ENCODE data around the gene TNFRSF11A. TPM values are rescaled to one million over a fixed set of nuclear protein-coding genes. Genes with fewer than 3 reads are reported as not detected.

Gene TNFRSF11A
- total and polyA plus RNA-seq, 2 donors (not counting 1 experiment from before 2014, with no cell fraction given), result 0.01 to 1.7 TPM

- Histone ChIP-seq H3K4me2 (replicated peaks; ENCODE audit: low read depth, low read length, poor library complexity, severe bottlenecking) (no peak overlapping the region), H3K4me3 (ENCODE audit: control extremely low read depth in 1 of 5, extremely low read depth in 1 of 5, insufficient read depth in 1 of 5, low read depth in 2 of 5, low read length in 4 of 5) (no peak overlapping the region), H3K9ac (ENCODE audit: low read length) (no peak overlapping the region), H3K79me2 (ENCODE audit: control insufficient read depth, insufficient read depth, low read length) (no peaks in the 10 kb centered on the region), H3K9me3 (ENCODE audit: control extremely low read depth in 1 of 3, control insufficient read depth in 2 of 3, insufficient read depth in 1 of 3, low read length in 2 of 3) (no peaks in the 10 kb centered on the region), H3K27me3 (replicated peaks in 1 of 4; ENCODE audit: control extremely low read depth in 1 of 4, control insufficient read depth in 3 of 4, insufficient read depth in 4 of 4, low read length in 3 of 4) (no peaks in the 10 kb centered on the region), H2AFZ (ENCODE audit: insufficient read depth, low read depth, low read length, poor library complexity, severe bottlenecking) (no peak overlapping the region), H4K20me1 (ENCODE audit: control insufficient read depth, insufficient read depth, low read length, poor library complexity, severe bottlenecking) (no peaks in the 10 kb centered on the region), H3K27ac (ENCODE audit: low read length in 2 of 2) (no peak overlapping the region), H3K36me3 (replicated peaks in 1 of 2; ENCODE audit: control extremely low read depth in 1 of 2, control insufficient read depth in 1 of 2, extremely low read depth in 1 of 2, insufficient read depth in 2 of 2, low read length in 1 of 2) (no peaks in the 10 kb centered on the region), H3K4me1 (ENCODE audit: control insufficient read depth in 2 of 2, insufficient read depth in 2 of 2, low read length in 2 of 2) (no peaks in the 10 kb centered on the region)
- 97% methylated on average over 14 of the region's 16 CpGs for WGBS (ENCODE audit: insufficient coverage)
- TF ChIP-seq EZH2 (IDR thresholded peaks at IDR 0.05; ENCODE audit: borderline replicate concordance, insufficient read depth, low read depth, low read length, poor library complexity, severe bottlenecking), result no peak
- TF ChIP-seq, protein P1, sequence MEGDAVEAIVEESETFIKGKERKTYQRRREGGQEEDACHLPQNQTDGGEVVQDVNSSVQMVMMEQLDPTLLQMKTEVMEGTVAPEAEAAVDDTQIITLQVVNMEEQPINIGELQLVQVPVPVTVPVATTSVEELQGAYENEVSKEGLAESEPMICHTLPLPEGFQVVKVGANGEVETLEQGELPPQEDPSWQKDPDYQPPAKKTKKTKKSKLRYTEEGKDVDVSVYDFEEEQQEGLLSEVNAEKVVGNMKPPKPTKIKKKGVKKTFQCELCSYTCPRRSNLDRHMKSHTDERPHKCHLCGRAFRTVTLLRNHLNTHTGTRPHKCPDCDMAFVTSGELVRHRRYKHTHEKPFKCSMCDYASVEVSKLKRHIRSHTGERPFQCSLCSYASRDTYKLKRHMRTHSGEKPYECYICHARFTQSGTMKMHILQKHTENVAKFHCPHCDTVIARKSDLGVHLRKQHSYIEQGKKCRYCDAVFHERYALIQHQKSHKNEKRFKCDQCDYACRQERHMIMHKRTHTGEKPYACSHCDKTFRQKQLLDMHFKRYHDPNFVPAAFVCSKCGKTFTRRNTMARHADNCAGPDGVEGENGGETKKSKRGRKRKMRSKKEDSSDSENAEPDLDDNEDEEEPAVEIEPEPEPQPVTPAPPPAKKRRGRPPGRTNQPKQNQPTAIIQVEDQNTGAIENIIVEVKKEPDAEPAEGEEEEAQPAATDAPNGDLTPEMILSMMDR (IDR thresholded peaks at IDR 0.05), result no peak
- no peak for ATAC-seq (ENCODE audit: low read depth)
- H3K4me1 Mint-ChIP-seq, result no peaks in the 10 kb centered on the region
- ChIA-PET POLR2A (no interaction called here), CTCF (no interaction called here)
- intact Hi-C loops (cut with micrococcal nuclease), result no loop called here
- H3K27me3 Mint-ChIP-seq, result peaks cover 4% of the 10 kb centered on the region
- no peaks in the 10 kb centered on the region for H3K9me3 Mint-ChIP-seq (ENCODE audit: insufficient read depth)
- H3K4me3 Mint-ChIP-seq, result no peak overlapping the region
- no peak for DNase-seq
- no peak overlapping the region for H3K27ac Mint-ChIP-seq
Observed at GRCh38 chr18:62388855-62389760, 64.0 kb downstream of the TNFRSF11A start.

DNA sequence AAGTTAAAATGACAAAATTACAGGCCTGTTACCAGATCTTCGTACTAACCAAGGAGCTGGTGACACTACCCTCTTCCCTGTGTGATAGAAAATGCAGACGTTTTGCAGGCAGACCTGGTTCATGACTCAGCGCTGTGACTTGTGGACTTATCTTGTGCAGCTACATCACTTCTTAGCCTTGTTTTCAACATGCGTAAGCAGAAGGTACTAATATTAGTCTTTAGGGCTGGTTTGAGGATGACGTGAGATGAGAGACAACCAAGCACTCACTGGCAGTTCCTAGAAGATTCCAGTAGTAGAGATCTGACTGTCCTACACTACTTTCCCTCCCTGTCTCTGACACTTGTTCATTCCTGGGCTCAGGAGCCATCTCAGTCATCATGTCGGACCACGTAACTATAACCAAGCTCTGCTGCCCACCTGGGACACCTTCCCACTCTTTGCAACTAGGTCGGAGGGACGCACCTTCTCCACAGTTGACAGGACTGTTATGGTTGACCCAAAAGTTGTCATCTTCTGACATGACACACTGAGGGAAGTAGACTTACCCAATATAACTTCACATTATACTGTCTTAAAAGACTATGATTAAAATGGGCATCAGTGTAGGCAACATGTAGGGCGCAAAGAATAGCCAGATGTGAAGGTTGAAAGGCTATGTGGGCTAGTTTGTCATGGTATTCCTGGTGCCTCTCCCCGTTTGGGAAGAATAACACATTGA is 64.8 kb downstream of the TNFRSF11A start:
- ATAC-seq (ENCODE audit: low read depth) (no peak), DNase-seq (no peak)
- Histone ChIP-seq H3K27me3 (replicated peaks in 1 of 4; ENCODE audit: control extremely low read depth in 1 of 4, control insufficient read depth in 3 of 4, insufficient read depth in 4 of 4, low read length in 3 of 4) (no peaks in the 10 kb centered on the region), H3K4me2 (replicated peaks; ENCODE audit: low read depth, low read length, poor library complexity, severe bottlenecking) (no peak overlapping the region), H3K27ac (ENCODE audit: low read length in 2 of 2) (no peak overlapping the region), H3K79me2 (ENCODE audit: control insufficient read depth, insufficient read depth, low read length) (no peaks in the 10 kb centered on the region), H3K4me1 (ENCODE audit: control insufficient read depth in 2 of 2, insufficient read depth in 2 of 2, low read length in 2 of 2) (no peaks in the 10 kb centered on the region), H3K36me3 (replicated peaks in 1 of 2; ENCODE audit: control extremely low read depth in 1 of 2, control insufficient read depth in 1 of 2, extremely low read depth in 1 of 2, insufficient read depth in 2 of 2, low read length in 1 of 2) (no peaks in the 10 kb centered on the region), H3K9me3 (ENCODE audit: control extremely low read depth in 1 of 3, control insufficient read depth in 2 of 3, insufficient read depth in 1 of 3, low read length in 2 of 3) (no peaks in the 10 kb centered on the region), H4K20me1 (ENCODE audit: control insufficient read depth, insufficient read depth, low read length, poor library complexity, severe bottlenecking) (no peaks in the 10 kb centered on the region), H3K9ac (ENCODE audit: low read length) (no peak overlapping the region), H2AFZ (ENCODE audit: insufficient read depth, low read depth, low read length, poor library complexity, severe bottlenecking) (no peak overlapping the region), H3K4me3 (ENCODE audit: control extremely low read depth in 1 of 5, extremely low read depth in 1 of 5, insufficient read depth in 1 of 5, low read depth in 2 of 5, low read length in 4 of 5) (no peak overlapping the region)
- 94% methylated on average over 6 of the region's 11 CpGs for WGBS (ENCODE audit: insufficient coverage)
- POLR2A ChIA-PET, result no interaction called here
- intact Hi-C loops (cut with micrococcal nuclease), result no loop called here
- Mint-ChIP-seq H3K4me1 (no peaks in the 10 kb centered on the region), H3K9me3 (ENCODE audit: insufficient read depth) (no peaks in the 10 kb centered on the region), H3K27ac (no peak overlapping the region), H3K27me3 (peaks cover 5% of the 10 kb centered on the region), H3K4me3 (no peak overlapping the region)
- TF ChIP-seq, protein P1 (IDR thresholded peaks at IDR 0.05), result no peak
- no peak for TF ChIP-seq EZH2 (IDR thresholded peaks at IDR 0.05; ENCODE audit: borderline replicate concordance, insufficient read depth, low read depth, low read length, poor library complexity, severe bottlenecking)
- CTCF ChIA-PET, result no interaction called here

All from B cell (primary cell).